A549 (cell line): Measurements from ENCODE around the gene ZNF865.

Experiments
- CBX8 ChIP-seq: fragments of 200-600 bp; sonication (generic); IDR thresholded peaks from 2 replicates; pipeline ENCODE4 v1.6.1; 2016
- CEBPB ChIP-seq, 2 experiments: fragments of >200 bp in 1 of 2; sonication (Bioruptor Twin) in 1 of 2; formaldehyde crosslinking in 1 of 2; IDR thresholded peaks; 2 replicates each; pipeline ENCODE4 v1.6.1; 2012 to 2016
- CTCF ChIP-seq: fragments of >200 bp; sonication (Bioruptor Twin); formaldehyde crosslinking; IDR thresholded peaks from 3 replicates; pipeline ENCODE4 v1.5.1; 2016
- EP300 ChIP-seq, 2 experiments: fragments of >200 bp; sonication (Bioruptor Twin); formaldehyde crosslinking; IDR thresholded peaks; 2 replicates in 1 of 2; 3 replicates in 1 of 2; pipeline ENCODE4 v1.6.1; 2016 to 2017
- POLR2A ChIP-seq: IDR thresholded peaks from 2 replicates; pipeline ENCODE4 v1.6.1; 2012; ENCODE audit warnings: mild to moderate bottlenecking, low read length
- RAD21 ChIP-seq, 2 experiments: fragments of >200 bp in 1 of 2; sonication (Bioruptor Twin) in 1 of 2; formaldehyde crosslinking in 1 of 2; IDR thresholded peaks in 1 of 2; conservative IDR thresholded peaks in 1 of 2; 2 replicates in 1 of 2; 3 replicates in 1 of 2; pipeline ENCODE4 v1.6.1; 2012 to 2018; ENCODE audit warnings: inconsistent platforms in 1 of 2

- TF ChIP-seq EP300 (IDR thresholded peaks at IDR 0.05) (no peak), POLR2A (no peak), CTCF (no peak), CBX8 (no peak), CEBPB (IDR thresholded peaks at IDR 0.05) (no peak), RAD21 (conservative IDR thresholded peaks at IDR 0.05 in 1 of 2, IDR thresholded peaks at IDR 0.05 in 1 of 2) (no peak)
Observed at GRCh38 chr19:55603581-55604292, 1.7 kb upstream of the ZNF865 start.
